ENCODE data around the gene OR2A25.

Gene OR2A25

DNA sequence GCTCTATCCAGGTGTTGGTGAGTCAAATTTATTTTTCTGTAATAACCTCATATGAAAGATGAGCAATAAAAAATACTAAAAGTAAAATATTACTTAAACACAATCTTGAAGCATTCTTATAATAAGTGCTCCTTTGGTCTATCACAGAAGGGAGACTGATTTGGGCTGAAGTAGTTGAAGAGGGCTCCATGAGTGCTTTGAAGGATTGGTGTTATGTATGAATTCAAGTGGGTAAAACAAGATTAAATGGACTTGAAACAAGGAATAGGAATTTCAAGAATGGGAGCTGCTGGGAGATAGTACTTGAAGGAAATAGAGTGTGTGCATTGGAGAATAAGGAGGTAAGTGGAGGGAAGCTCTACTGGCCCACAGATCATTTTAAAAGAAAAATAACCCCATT, 32.4 kb downstream of the OR2A25 start:
- TF ChIP-seq, protein P1, sequence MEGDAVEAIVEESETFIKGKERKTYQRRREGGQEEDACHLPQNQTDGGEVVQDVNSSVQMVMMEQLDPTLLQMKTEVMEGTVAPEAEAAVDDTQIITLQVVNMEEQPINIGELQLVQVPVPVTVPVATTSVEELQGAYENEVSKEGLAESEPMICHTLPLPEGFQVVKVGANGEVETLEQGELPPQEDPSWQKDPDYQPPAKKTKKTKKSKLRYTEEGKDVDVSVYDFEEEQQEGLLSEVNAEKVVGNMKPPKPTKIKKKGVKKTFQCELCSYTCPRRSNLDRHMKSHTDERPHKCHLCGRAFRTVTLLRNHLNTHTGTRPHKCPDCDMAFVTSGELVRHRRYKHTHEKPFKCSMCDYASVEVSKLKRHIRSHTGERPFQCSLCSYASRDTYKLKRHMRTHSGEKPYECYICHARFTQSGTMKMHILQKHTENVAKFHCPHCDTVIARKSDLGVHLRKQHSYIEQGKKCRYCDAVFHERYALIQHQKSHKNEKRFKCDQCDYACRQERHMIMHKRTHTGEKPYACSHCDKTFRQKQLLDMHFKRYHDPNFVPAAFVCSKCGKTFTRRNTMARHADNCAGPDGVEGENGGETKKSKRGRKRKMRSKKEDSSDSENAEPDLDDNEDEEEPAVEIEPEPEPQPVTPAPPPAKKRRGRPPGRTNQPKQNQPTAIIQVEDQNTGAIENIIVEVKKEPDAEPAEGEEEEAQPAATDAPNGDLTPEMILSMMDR (IDR thresholded peaks at IDR 0.05; ENCODE audit: extremely low read depth, missing control alignments), result no peak
- DNase-seq (ENCODE audit: low spot score), result no peak

DNA sequence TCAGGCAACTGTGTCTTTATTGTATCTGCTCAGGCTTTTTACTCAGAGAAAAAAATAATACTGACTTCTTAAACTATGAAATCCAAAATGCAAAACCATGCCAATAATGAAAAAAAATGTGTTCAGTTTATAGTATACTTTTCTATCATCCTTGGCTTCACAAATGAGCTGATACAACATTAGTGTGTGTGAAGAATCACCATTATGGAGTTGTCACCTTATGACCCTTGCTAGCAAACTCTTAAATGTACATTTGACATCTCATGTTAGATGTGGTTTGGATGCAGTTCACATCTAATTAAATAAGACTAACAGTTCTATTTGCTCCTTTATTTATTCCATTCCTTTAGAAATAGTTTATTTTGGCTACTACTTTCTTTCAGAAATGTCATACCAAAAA, 35.6 kb downstream of the OR2A25 start:
- TF ChIP-seq, protein P1 (IDR thresholded peaks at IDR 0.05; ENCODE audit: extremely low read depth, missing control alignments), result no peak
- no peak for DNase-seq (ENCODE audit: low spot score)

DNA sequence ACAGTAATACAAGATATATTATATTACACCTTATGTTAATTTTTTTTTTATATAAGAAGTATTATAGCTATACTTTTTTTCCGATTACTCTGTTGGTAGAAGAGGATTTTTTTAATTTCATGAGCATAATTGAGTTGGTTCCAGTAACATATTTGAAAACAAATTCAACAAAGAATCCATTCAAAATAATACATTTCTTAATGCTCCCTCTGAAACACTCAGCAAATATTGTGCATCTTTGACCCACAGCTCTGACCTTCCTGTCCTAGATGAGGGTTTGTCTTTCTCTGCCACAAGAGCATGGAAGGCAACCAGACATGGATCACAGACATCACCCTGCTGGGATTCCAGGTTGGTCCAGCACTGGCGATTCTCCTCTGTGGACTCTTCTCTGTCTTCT, 39.7 kb downstream of the OR2A25 start, which contains the start of gene OR2A2:
TSS of gene OR2A2 (plus strand) at position 301 of the 400 bp plus-strand sequence. CDS start at position 301, 0 bp downstream.
- no peak for DNase-seq (ENCODE audit: low spot score)

GRCh38 chr7:144110272-144110671, 40.7 kb downstream of the OR2A25 start:
- no peak for DNase-seq (ENCODE audit: low spot score)
- TF ChIP-seq, protein P1 (IDR thresholded peaks at IDR 0.05; ENCODE audit: extremely low read depth, missing control alignments), result no peak

More for the DNA sequence above, 39.7 kb downstream of the OR2A25 start, which contains the start of gene OR2A2:
- TF ChIP-seq, protein P1 (IDR thresholded peaks at IDR 0.05; ENCODE audit: extremely low read depth, missing control alignments), result no peak

GRCh38 chr7:144113651-144114050, 44.0 kb downstream of the OR2A25 start:
- DNase-seq (ENCODE audit: low spot score), result no peak
- TF ChIP-seq, protein P1 (IDR thresholded peaks at IDR 0.05; ENCODE audit: extremely low read depth, missing control alignments), result no peak

DNA sequence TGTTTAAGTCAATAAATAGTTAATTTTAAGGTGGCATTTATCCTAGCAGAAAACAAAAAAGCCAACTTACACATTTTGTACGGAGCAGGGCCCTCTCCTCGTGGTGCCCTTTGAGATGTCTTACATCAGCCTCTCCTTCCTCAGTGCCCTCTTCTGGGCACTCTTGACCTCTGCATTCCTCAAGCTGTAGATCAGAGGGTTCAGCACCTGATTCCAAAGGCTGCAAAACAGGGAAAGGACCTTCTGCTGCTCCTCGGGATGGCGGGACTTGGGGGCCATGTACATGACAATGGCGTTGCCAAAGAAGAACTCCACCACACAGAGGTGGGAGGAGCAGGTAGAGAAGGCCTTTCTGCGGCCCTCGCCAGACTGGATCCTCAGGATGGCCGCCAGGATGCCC, 48.7 kb downstream of the OR2A25 start:
- TF ChIP-seq, protein P1 (IDR thresholded peaks at IDR 0.05; ENCODE audit: extremely low read depth, missing control alignments), result no peak
- DNase-seq (ENCODE audit: low spot score), result no peak

DNA sequence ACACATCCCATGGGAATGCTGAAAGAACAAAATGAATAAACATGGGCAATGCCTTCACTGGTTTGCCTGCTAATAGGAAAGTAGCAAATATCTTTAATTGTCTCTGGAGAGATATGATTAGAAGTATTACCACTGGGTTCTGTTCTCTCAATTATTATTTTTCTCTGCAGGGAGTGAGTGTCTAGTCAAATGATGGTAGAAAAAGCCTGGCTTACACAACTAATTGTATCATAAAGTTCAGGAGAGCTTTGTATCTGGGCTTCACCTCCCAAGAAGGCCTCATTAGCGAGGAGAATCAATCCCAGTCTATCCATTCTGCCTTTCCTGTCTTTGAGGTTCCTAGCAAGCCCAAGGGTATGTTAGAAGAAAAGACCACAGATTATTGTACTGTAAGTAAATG, 53.3 kb downstream of the OR2A25 start, which contains the start of gene OR2A14:
TSS of gene OR2A14 (plus strand) at position 301 of the 400 bp plus-strand sequence. CDS start 5,937 bp downstream, outside the sequence.
- DNase-seq (ENCODE audit: low spot score), result no peak
- TF ChIP-seq, protein P1 (IDR thresholded peaks at IDR 0.05; ENCODE audit: extremely low read depth, missing control alignments), result no peak
